HCT116 (cell line): ENCODE measurements around the gene NKTR. TPM values are rescaled to one million over a fixed set of nuclear protein-coding genes. Genes with fewer than 3 reads are reported as not detected.

ENCODE experiments used
- ATAC-seq: fragments of 200-7000 bp; cut with Tn5 transposase; 2 replicates; pipeline ENCODE4 v1.9.1; 2020; ENCODE audit warnings: mild to moderate bottlenecking, moderate library complexity
- BruUV-seq: library from RNA; stranded (reverse); fragments of 400-500 nt; replicated peaks from 2 replicates; lab custom pipeline; 2021; lab: Mats Ljungman, UMichigan
- CTCF ChIA-PET: fragments of 300-600 bp; sonication (Branson Sonifier 250); formaldehyde crosslinking; loops from one replicate; lab custom pipeline; 2021; ENCODE audit warnings: antibody characterized with exemption; lab: Charles Lee
- POLR2A ChIA-PET: fragments of 300-600, 350-600 bp; sonication (Branson Sonifier 250); formaldehyde crosslinking; loops from one replicate; lab custom pipeline; 2021; ENCODE audit warnings: antibody characterized with exemption; lab: Charles Lee
- RAD21 ChIA-PET, 2 experiments: fragments of 300-600 bp; sonication (Branson Sonifier 250); formaldehyde crosslinking; loops; one replicate each; lab custom pipeline; 2023; ENCODE audit warnings: low total read pairs in 2 of 2; ENCODE audit not compliant: uncharacterized antibody in 2 of 2, unreplicated experiment in 2 of 2, low non-redundant PET in 1 of 2; lab: Charles Lee
- DNase-seq: peaks from one replicate; pipeline ENCODE4 v3.0.0-alpha.2; 2010; ENCODE audit warnings: low read depth, low spot score
- H2AFZ ChIP-seq: fragments of 200-600 bp; shearing (Covaris generic), sonication (generic); 2 replicates; pipeline ENCODE4 v1.6.1; 2017; ENCODE audit warnings: low read depth, mixed run types, mixed read lengths, antibody characterized with exemption, low read length; ENCODE audit not compliant: poor library complexity, severe bottlenecking
- H3K27ac ChIP-seq: 2 replicates; pipeline ENCODE4 v1.5.1; 2012; ENCODE audit warnings: low read depth, low read length
- H3K27me3 ChIP-seq: fragments of 200-600 bp; sonication (generic); 2 replicates; pipeline ENCODE4 v1.6.1; 2016; ENCODE audit warnings: mixed run types, low read length, mixed read lengths; ENCODE audit not compliant: insufficient read depth
- H3K36me3 ChIP-seq, 2 experiments: fragments of 200-500 bp in 1 of 2; fragments of 200-600 bp in 1 of 2; sonication (Bioruptor generic) in 1 of 2; sonication (generic) in 1 of 2; 2 replicates each; pipeline versions ENCODE4 v1.5.1 to v1.6.1; 2014 to 2016; ENCODE audit warnings: low read length in 2 of 2, inconsistent platforms in 1 of 2, mixed read lengths in 1 of 2, mixed run types in 1 of 2; ENCODE audit not compliant: insufficient read depth in 2 of 2, control insufficient read depth in 1 of 2
- H3K4me1 ChIP-seq, 2 experiments: fragments of 200-600 bp in 1 of 2; sonication (generic) in 1 of 2; 2 replicates each; pipeline versions ENCODE4 v1.5.1 to v1.6.1; 2012 to 2017; ENCODE audit warnings: low read length in 2 of 2, inconsistent platforms in 1 of 2, mild to moderate bottlenecking in 1 of 2, mixed read lengths in 1 of 2, mixed run types in 1 of 2, moderate library complexity in 1 of 2; ENCODE audit not compliant: insufficient read depth in 2 of 2, control insufficient read depth in 1 of 2
- H3K4me2 ChIP-seq: fragments of 200-600 bp; sonication (generic); 2 replicates; pipeline ENCODE4 v1.6.1; 2017; ENCODE audit warnings: mixed run types, low read length, mixed read lengths
- H3K4me3 ChIP-seq, 2 experiments: fragments of 200-600 bp in 1 of 2; sonication (generic) in 1 of 2; replicated peaks in 1 of 2; 2 replicates each; pipeline ENCODE4 v1.5.1; 2011 to 2016; ENCODE audit warnings: low read length in 2 of 2, control low read depth in 1 of 2, low read depth in 1 of 2, mild to moderate bottlenecking in 1 of 2, mixed read lengths in 1 of 2, mixed run types in 1 of 2
- H3K79me2 ChIP-seq: fragments of 200-600 bp; sonication (generic); 2 replicates; pipeline ENCODE4 v1.6.1; 2017; ENCODE audit warnings: mild to moderate bottlenecking, mixed run types, low read length, moderate library complexity, mixed read lengths; ENCODE audit not compliant: insufficient read depth
- H3K9ac ChIP-seq: fragments of 200-600 bp; sonication (generic); 2 replicates; pipeline ENCODE4 v1.6.1; 2016; ENCODE audit warnings: low read length, mixed read lengths
- H3K9me2 ChIP-seq: fragments of 200-600 bp; sonication (generic), shearing (Covaris generic); 2 replicates; pipeline ENCODE4 v1.6.1; 2017; ENCODE audit warnings: mixed run types, mild to moderate bottlenecking, moderate library complexity; ENCODE audit not compliant: insufficient read depth
- H3K9me3 ChIP-seq, 2 experiments: fragments of 200-500 bp in 1 of 2; fragments of 200-600 bp in 1 of 2; sonication (Bioruptor generic) in 1 of 2; sonication (generic) in 1 of 2; 2 replicates each; pipeline ENCODE4 v1.6.1; 2014 to 2017; ENCODE audit warnings: low read length in 2 of 2, mixed read lengths in 2 of 2, inconsistent platforms in 1 of 2, low read depth in 1 of 2, mild to moderate bottlenecking in 1 of 2, mixed run types in 1 of 2, moderate library complexity in 1 of 2; ENCODE audit not compliant: control insufficient read depth in 1 of 2, insufficient read depth in 1 of 2
- H4K20me1 ChIP-seq: fragments of 200-600 bp; sonication (generic), shearing (Covaris generic); 2 replicates; pipeline ENCODE4 v1.6.1; 2017; ENCODE audit warnings: mixed run types, mild to moderate bottlenecking, moderate library complexity; ENCODE audit not compliant: insufficient read depth
- CEBPB ChIP-seq: IDR thresholded peaks from 2 replicates; pipeline ENCODE4 v1.6.1; 2012; ENCODE audit warnings: low read depth
- EZH2phosphoT487 ChIP-seq: fragments of 200-600 bp; IDR thresholded peaks from 2 replicates; pipeline ENCODE4 v1.6.1; 2018; ENCODE audit warnings: antibody characterized with exemption, borderline replicate concordance
- YY1 ChIP-seq: IDR thresholded peaks from 2 replicates; pipeline ENCODE4 v1.6.1; 2011; ENCODE audit warnings: low read length, low read depth, moderate library complexity, mild to moderate bottlenecking; ENCODE audit not compliant: insufficient replicate concordance; ENCODE audit errors: extremely low read depth
- intact Hi-C: fragments of 100-400 bp; cut with micrococcal nuclease; formaldehyde crosslinking; loops from 2 replicates; pipeline ENCODE4 v1.10.0; 2022
- total RNA-seq: library from RNA; stranded (reverse); gene quantifications from one replicate; pipeline ENCODE4 v1.2.1, GENCODE V29; 2021; ENCODE audit not compliant: unreplicated experiment
- TF ChIP-seq, protein P1 (sequence below), 3 experiments: fragments of 200-600 bp in 1 of 3; sonication (generic) in 1 of 3; IDR thresholded peaks in 2 of 3; conservative IDR thresholded peaks in 1 of 3; 2 replicates each; pipeline ENCODE4 v1.5.1; 2012 to 2017; ENCODE audit warnings: low read depth in 2 of 3, low read length in 2 of 3, antibody characterized with exemption in 1 of 3, borderline replicate concordance in 1 of 3, control low read depth in 1 of 3, mild to moderate bottlenecking in 1 of 3, mixed read lengths in 1 of 3, mixed run types in 1 of 3, moderate library complexity in 1 of 3; ENCODE audit not compliant: insufficient read depth in 1 of 3
- TF ChIP-seq, protein P2 (sequence below): IDR thresholded peaks from 2 replicates; pipeline ENCODE4 v1.6.1; 2012

Gene NKTR
- total RNA-seq, 1 experiment from 2014 or later = 59.7 TPM

DNA sequence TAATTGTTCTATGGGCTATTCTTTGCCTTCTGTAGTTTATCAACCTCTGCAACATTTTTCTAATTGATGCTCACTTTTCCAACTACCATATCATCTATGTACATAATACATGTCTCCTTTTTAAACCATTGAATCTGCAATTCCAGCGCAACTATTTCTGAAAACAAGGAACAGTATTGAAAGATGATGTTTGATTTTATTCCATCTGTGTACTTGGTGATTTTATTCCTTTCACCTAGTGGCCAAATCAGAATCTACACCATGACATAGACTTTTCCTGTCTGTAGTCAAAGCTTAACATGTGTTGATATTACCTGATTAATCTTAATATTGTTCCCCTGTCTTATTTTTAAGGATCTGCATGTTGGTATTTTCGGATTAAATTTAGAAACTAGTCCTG is 13.0 kb downstream of the NKTR start:
- intact Hi-C loops = no loop called here
- BruUV-seq = no TSS peak
- H3K9me3 ChIP-seq = no peaks in the 10 kb centered on the region
- ATAC-seq (peak; percentile 79), DNase-seq (no peak)
- H3K27me3 ChIP-seq = no peaks in the 10 kb centered on the region
- no peaks in the 10 kb centered on the region; the same call in 1 of the 2 replicates for H4K20me1 ChIP-seq
- peaks cover 1% of the 10 kb centered on the region in 2 experiments; a peak in 1 of 4 replicates for H3K36me3 ChIP-seq
- H3K4me1 ChIP-seq = no peaks in the 10 kb centered on the region; a peak in 1 of 4 replicates
- H3K4me3 ChIP-seq = no peak overlapping the region
- RAD21 ChIA-PET = no interaction called here
- H3K27ac ChIP-seq = no peak overlapping the region
- TF ChIP-seq, protein P1, sequence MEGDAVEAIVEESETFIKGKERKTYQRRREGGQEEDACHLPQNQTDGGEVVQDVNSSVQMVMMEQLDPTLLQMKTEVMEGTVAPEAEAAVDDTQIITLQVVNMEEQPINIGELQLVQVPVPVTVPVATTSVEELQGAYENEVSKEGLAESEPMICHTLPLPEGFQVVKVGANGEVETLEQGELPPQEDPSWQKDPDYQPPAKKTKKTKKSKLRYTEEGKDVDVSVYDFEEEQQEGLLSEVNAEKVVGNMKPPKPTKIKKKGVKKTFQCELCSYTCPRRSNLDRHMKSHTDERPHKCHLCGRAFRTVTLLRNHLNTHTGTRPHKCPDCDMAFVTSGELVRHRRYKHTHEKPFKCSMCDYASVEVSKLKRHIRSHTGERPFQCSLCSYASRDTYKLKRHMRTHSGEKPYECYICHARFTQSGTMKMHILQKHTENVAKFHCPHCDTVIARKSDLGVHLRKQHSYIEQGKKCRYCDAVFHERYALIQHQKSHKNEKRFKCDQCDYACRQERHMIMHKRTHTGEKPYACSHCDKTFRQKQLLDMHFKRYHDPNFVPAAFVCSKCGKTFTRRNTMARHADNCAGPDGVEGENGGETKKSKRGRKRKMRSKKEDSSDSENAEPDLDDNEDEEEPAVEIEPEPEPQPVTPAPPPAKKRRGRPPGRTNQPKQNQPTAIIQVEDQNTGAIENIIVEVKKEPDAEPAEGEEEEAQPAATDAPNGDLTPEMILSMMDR (IDR thresholded peaks at IDR 0.05 in 2 of 3, conservative IDR thresholded peaks at IDR 0.05 in 1 of 3; ENCODE audit: borderline replicate concordance in 1 of 3, insufficient read depth in 1 of 3, low read depth in 2 of 3, low read length in 2 of 3) = peak in 2 of 3 experiments; percentile 45 to 69; a peak in 4 of 6 replicates
- TF ChIP-seq CEBPB (no peak), EZH2phosphoT487 (no peak), YY1 (no peak)
- CTCF ChIA-PET = interaction anchor here (0.7 to 2.1 kb wide), 9 partner anchors 9 to 217 kb away, joined by 3 to 14 read pairs (median 5); partner anchors contain the start of genes NKTR and SS18L2
- 0 out of 2 replicates have a peak overlapping the region, but pooled peaks have one; percentile 4 for H3K9ac ChIP-seq
- POLR2A ChIA-PET = interaction anchor here (1.0 to 1.8 kb wide), 2 partner anchors 10 to 13 kb away, joined by 5 read pairs; partner anchors contain the start of gene NKTR
- H2AFZ ChIP-seq = no peak overlapping the region
- peaks cover 92% of the 10 kb centered on the region for H3K79me2 ChIP-seq
- H3K9me2 ChIP-seq = no peaks in the 10 kb centered on the region
- H3K4me2 ChIP-seq = no peak overlapping the region

DNA sequence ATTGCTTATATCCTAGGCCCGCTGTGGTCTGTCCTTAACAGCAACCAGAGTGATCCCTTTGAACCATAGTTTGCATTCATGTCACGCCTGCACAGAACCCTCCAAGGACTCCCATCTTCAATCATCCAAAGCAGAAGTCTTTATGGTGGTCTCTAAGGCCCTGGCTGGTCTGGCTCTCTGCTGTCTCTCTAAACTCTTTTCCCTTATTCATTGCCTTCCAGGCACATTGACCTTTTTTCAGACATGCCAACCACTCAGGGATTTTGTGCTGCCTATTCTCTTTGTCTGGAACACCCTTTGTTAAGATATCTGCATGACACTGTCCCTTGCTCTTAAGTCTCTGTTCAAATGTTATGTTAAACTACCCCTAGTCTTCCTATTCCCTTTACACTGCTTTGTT is 31.1 kb downstream of the NKTR start:
- no peak overlapping the region for H3K27ac ChIP-seq
- CTCF ChIA-PET = no interaction called here
- no peak for ATAC-seq
- H3K9me2 ChIP-seq = no peaks in the 10 kb centered on the region
- no peak overlapping the region for H3K4me3 ChIP-seq
- peaks cover 35 to 47% of the 10 kb centered on the region in 2 experiments for H3K36me3 ChIP-seq
- TF ChIP-seq, protein P2, sequence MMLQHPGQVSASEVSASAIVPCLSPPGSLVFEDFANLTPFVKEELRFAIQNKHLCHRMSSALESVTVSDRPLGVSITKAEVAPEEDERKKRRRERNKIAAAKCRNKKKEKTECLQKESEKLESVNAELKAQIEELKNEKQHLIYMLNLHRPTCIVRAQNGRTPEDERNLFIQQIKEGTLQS = no peak
- no peaks in the 10 kb centered on the region for H4K20me1 ChIP-seq
- no peaks in the 10 kb centered on the region for H3K9me3 ChIP-seq
- no peak overlapping the region for H3K9ac ChIP-seq
- no peak overlapping the region for H2AFZ ChIP-seq
- H3K4me1 ChIP-seq = peaks cover 0 to 6% of the 10 kb centered on the region in 2 experiments; a peak in 1 of 4 replicates
- intact Hi-C loops = no loop called here
- DNase-seq = no peak
- no TSS peak for BruUV-seq
- no peaks in the 10 kb centered on the region for H3K27me3 ChIP-seq
- RAD21 ChIA-PET = no interaction called here
- H3K79me2 ChIP-seq = no peaks in the 10 kb centered on the region
- POLR2A ChIA-PET = no interaction called here
- H3K4me2 ChIP-seq = no peak overlapping the region
